NCI-H774 (cell line): ENCODE measurements around the gene HLA-F.

Source experiments
- DNase-seq: peaks from one replicate; lab custom pipeline; 2025; lab: John Stamatoyannopoulos, UW

Gene HLA-F

DNA sequence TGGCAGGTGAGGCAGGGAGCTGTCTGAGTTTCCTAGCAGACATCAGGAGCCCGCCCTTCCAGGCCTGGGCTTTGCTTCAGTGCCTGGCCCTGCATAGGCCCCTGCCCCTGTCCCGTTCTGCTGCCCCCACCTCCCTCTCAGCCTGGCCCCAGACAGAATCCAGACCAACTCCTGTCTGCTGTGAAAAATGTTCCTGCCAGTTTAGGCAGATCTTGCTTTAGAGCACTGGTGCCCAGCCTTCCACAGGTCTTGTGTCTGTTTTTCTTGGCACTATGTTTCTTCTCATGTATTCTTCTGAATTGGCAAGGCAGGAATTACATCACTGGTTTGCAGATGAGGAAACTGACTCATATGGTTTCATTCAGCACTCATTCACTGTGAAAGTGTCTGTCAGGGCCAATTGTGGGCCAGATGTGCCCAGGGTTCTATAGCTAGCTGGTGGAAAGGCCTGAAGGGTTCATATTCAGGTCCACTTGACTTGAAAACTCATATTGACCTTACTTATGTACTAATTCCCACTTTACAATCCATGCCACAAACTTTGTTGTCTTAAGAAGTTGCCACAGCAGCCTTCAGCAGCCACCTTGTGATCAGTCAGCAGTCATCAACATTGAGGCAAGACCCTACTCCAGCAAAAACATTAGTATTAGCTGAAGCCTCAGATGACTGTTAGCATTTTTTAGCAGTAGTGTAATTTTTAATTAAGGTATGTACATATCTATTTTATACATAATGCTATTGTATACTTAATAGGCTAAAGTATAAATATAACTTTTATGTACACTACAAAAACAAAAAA lies 40.5 kb downstream of the HLA-F start:
- no peak for DNase-seq

DNA sequence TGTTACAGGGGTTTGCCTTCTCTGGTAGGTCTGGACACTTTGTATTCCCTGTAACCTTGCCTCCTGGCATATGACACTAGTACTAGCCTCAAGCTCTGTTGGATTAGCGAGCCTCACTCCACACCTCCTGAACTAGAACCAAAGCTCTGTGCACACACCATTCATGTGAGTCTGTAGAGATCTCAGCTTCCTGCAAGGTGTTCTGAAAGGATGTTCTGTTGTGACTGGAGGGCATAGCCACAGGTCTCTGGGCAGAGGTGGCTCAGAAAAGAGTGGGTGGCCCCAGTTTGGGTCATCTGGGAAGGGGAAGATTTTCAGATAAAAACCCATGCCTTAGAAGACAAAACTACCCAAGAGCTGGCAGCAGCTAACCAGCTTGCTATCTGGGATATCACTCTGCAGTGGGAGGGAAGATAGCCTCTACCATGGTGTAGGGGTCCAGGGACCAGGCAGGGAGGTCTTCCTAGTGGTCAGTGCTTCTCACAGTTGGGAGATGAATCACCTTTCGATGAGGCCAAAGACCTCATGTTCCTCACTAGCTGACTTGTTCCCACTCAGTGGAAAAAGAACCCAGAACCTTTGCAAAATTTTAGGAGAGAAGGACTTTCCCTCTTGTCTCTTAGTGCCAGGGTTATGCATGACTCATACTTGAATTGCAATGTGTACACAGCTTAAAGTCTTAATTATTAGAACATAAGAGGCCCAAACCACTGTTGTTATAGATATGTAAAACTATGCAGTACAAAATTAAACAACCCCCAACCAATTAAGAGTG lies 41.4 kb downstream of the HLA-F start:
- DNase-seq, result no peak

DNA sequence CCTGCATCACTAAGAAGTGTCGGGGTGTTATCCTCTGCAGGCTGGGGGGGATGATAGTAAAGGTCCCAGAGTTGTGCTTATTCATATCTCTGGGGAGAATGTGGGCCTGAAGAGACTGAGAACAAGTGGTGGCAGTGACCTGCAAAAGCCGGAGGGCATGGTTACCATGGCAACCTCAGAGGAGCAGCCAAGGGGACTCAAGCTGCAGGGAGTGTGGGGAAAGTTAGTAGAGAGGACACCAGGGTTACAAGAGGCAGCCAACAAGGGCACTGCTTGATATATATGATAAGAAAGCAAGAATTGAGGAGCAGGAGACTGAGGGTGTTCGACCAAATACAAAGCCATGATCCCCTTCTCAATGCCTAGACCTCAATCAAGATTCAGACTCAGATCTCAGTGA lies 46.1 kb downstream of the HLA-F start:
- no peak for DNase-seq

DNA sequence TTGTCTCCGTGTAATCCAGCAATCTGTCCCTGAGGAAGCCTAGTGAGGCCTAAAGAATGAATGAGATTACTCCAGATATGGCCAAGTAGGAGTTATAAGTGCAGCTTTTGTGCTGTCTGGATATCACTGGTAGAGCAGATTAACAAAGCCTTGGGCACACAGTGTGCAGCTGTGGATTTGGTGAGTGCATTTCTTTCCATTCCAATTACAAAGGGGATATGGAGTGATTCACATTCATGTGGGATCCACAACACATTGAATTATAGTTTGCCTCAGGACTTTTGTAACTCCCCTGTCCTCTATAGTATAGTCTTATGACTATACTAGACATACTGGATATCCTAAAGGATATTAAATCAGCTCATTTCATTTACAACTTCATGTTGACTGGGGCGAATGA lies 47.1 kb downstream of the HLA-F start:
- DNase-seq, result no peak

DNA sequence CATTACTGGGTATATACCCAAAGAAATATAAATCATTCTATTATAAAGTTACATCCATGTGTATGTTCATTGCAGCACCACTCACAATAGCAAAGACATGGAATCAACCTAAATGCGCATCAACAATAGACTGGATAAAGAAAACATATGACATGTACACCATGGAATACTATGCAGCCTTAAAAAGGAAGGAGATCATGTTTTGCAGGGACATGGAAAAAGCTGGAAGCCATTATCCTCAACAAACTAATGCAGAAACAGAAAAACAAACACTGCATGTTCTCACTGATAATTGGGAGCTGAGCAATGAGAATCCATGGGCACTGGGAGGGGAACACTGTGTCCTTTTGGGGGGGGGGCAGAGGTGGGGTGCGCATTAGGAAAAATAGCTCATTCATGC lies 53.5 kb downstream of the HLA-F start:
- no peak for DNase-seq
